Ecto neural progenitor cell (in vitro differentiated cells): ENCODE results near the gene TSKU.
"Not testable (repeated sequence)": the region's sequence is repeated elsewhere in the genome, so short reads cannot be mapped to it uniquely, and the experiment has no call there.

Source experiments
- DNase-seq: peaks from one replicate; pipeline ENCODE4 v3.0.0-alpha.2; 2018; ENCODE audit warnings: low spot score

Gene TSKU

GRCh38 chr11:76801736-76802135 is 18.6 kb downstream of the TSKU start:
- no peak for DNase-seq

GRCh38 chr11:76802151-76802550 is 19.0 kb downstream of the TSKU start:
- DNase-seq: no peak

GRCh38 chr11:76802621-76803020 is 19.5 kb downstream of the TSKU start:
- DNase-seq: no peak

- DNase-seq: no peak
Measured at GRCh38 chr11:76803023-76803422, 19.9 kb downstream of the TSKU start.

- DNase-seq: no peak
Measured at GRCh38 chr11:76803811-76804600, 20.9 kb downstream of the TSKU start.

- no peak for DNase-seq
Measured at GRCh38 chr11:76805206-76805913, 22.2 kb downstream of the TSKU start.

GRCh38 chr11:76806131-76806530 is 23.0 kb downstream of the TSKU start:
- peak; percentile 46 for DNase-seq

- DNase-seq: no peak
Measured at GRCh38 chr11:76806608-76807205, 23.6 kb downstream of the TSKU start.

GRCh38 chr11:76807206-76807875 is 24.2 kb downstream of the TSKU start:
- DNase-seq: peak; percentile 91

- no peak for DNase-seq
Measured at GRCh38 chr11:76808171-76808570, 25.0 kb downstream of the TSKU start.

- no peak for DNase-seq
Measured at GRCh38 chr11:76808996-76809395, 25.8 kb downstream of the TSKU start.

- no peak for DNase-seq
Measured at GRCh38 chr11:76810151-76810853, 27.1 kb downstream of the TSKU start.

GRCh38 chr11:76811259-76811658 is 28.1 kb downstream of the TSKU start:
- no peak for DNase-seq

GRCh38 chr11:76814414-76814813 is 31.3 kb downstream of the TSKU start:
- DNase-seq: no peak

GRCh38 chr11:76815678-76816077 is 32.5 kb downstream of the TSKU start:
- DNase-seq: not testable (repeated sequence)

- no peak for DNase-seq
Measured at GRCh38 chr11:76820184-76820566, 37.0 kb downstream of the TSKU start.

- not testable (repeated sequence) for DNase-seq
Measured at GRCh38 chr11:76821396-76821795, 38.2 kb downstream of the TSKU start.

- no peak for DNase-seq
Measured at GRCh38 chr11:76822406-76822805, 39.2 kb downstream of the TSKU start.

- peak; percentile 41 for DNase-seq
Measured at GRCh38 chr11:76823481-76824028, 40.4 kb downstream of the TSKU start.

GRCh38 chr11:76824083-76824939 is 41.2 kb downstream of the TSKU start:
- DNase-seq: peak; percentile 29
